Stimulated activated CD8-positive, alpha-beta memory T cell treated with anti-CD3 and anti-CD28 coated beads, Interleukin-12 subunit alpha, Interleukin-12 subunit beta, amount 100 ng/mL, for 4 hours (primary cell): ENCODE results near the gene CISTR.
A peak's percentile ranks its signal among the peaks of the same experiment; 100 is the strongest.
"Not testable (repeated sequence)": the region's sequence is repeated elsewhere in the genome, so short reads cannot be mapped to it uniquely, and the experiment has no call there.

Source experiments
- DNase-seq: peaks from one replicate; pipeline ENCODE4 v3.0.0-alpha.2; 2020; ENCODE audit warnings: low read depth

Gene CISTR

DNA sequence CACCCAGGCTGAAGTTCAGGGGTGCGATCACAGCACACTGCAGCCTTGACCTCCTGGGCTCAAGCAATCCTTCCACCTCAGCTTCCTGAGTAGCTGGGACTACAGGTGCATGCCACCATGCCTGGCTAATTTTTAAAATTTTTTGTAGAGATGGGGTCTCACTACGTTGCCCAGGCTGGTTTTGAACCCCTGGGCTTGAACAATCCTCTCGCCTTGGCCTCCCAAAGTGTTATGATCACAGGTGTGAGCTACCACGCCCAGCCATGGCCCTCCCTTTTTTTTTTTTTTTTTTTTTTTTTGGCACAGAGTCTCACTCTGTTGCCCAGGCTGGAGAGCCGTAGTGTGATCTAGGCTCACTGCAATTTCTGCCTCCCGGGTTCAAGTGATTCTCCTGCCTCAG lies 33.2 kb downstream of the CISTR start:
- DNase-seq = not testable (repeated sequence)

DNA sequence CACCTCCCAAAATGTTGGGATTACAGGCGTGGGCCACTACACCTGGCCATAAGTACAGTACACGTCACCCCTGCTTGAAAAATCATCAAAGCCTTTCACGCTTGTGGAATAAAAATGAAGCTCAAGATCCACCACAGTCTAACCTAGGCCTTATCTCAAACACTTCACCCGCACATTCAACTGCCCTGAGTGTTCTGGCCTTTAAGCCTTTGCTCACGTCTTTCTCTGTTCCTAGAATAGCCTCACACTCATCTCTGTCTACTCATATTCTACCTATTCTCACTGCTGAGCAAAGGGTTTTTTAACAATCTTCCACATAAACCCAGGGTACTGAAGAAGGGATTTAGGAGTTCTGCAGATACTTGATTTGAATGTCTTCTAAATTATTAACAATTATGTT lies 34.5 kb downstream of the CISTR start:
- DNase-seq = no peak

DNA sequence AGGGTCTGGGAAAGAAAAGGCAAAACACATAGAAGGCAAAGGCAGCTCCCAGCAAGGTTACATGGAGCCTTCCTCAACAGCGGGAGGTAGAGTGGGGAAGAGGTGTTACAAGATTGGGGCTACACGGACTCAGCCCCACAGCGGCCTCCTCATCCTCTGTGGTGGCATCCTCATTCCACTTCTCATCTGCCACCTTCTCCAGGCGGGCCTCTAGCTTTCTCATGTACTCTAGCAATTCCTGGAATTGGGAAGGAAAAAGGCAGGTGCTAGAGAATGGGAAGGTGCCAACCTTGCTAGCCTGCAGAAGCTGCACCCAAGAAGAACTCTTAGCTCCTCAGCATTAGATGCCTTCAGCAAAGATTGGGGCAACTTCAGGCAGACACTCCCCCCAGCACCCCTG lies 37.8 kb downstream of the CISTR start:
- no peak for DNase-seq

DNA sequence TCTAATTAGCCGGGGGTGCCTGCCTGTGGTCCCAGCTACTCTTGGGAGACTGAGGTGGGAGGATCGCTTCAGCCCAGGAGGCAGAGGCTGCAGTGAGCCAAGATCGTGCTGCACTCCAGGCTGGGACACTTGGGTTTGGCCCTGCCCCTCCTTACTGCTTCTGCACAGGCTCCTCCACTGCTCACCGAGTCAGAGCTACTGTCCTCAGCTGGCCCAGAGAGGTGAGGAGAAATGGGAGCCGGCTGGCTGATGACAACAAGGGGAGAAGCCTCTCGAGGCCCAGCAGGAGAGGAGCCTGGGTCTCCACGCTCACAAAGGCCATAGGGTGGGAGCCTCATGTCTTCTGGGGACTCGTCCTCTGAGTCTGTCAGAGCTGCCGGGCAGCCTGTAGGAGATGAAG lies 38.3 kb downstream of the CISTR start:
- no peak for DNase-seq

DNA sequence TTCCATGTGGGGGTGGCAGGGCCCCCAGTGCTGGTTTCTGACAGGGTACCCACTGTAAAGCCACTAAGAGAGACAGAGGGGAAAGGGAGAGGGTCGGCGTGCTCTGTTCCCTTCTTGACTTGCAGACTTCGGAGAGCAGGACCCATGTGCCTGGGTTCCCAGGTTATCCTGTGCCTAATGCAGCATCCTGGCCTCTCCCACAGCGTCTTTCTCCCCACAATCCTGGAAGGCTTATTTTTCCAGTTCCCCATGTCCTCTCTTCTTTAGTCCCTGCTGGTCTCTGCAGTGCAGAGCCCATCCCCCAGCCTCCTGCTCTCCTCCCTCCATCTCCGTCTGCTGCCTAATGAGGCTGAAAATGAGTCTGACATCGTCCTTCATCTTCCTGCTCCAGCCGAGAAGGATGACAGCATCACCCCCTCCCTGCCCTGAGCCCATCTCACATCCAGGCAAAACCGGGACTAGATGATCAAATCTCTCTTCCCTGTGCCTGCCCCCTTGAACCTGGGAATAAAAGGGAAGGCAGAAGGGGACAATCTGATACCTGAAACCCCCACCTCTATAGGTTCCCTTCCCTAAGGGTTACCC lies 39.6 kb downstream of the CISTR start:
- DNase-seq = no peak

DNA sequence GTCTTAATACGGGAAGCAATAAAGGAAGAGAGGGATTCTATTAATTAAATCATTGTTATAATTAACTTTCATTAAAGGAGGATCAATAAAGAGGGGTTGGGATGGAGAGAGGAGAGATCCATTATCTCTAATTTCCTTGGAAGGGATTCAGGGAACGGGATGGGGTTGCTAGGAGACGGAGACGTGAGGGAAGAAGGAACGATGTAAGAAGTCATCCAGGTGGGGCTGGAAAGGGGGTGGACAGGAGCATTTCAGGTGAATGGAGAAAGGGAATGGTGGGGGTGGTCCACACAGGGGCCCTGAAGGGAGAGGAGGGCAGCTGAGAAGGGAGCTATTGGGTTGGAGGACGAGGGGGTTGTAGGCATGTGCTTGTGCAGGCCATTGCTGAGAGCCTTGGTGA lies 41.7 kb downstream of the CISTR start:
- no peak for DNase-seq

DNA sequence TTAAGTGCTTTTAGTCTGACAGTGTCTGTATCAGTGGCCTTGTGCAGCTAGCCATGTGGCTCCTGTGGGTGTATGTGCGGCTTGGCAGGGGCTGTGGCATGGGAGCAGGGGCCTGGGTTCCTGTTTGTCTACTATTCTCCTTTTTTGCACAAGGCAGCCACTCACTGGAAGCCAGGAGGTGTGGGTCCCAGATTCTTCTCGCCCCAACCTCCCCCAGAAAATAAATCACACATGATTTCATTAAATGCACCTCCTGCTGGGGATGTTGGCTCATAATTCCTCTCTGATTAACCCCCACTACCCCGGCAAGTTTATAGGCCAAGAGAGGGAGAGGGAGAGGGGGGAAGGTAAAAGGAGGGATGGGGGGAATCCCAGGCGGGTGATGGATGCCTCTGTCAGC lies 42.1 kb downstream of the CISTR start:
- no peak for DNase-seq

DNA sequence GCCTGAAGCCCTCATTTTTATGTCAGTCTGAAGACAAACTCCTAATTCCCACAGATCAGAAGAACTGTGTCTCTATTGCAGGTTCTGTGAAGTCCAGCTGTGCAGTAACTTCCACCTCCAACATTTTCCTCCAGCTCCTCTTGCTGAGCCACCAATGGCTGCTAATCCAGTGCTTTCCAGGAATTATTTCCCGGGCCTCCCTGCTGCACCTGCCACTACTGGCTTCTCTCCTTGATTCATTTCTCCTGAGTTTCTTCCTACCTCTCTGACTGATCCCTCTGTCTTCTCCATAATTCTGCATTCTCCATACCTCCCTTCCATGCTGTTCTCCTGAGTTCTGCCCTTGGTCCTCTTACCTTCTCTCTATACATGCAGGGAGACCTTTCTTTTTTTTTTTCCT lies 45.7 kb downstream of the CISTR start:
- no peak for DNase-seq

DNA sequence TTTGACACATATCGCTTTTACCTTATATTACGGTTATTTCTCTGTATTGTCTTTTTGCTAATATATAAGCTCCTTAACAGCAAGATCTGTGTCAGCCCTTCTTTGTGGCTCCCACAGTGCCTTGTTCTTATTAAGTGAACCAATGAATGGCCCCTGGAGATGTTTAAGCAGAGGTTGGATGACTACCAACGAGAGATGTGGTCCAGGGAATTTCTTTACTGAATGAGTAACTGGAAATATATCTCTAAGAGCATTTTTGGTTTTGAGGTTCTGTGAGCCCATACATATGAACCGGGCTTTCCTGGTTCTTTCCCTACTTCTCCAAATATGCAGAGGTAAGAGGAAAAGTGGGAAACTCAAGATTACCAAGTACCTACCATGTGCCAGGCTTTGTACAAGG lies 48.0 kb downstream of the CISTR start:
- no peak for DNase-seq

DNA sequence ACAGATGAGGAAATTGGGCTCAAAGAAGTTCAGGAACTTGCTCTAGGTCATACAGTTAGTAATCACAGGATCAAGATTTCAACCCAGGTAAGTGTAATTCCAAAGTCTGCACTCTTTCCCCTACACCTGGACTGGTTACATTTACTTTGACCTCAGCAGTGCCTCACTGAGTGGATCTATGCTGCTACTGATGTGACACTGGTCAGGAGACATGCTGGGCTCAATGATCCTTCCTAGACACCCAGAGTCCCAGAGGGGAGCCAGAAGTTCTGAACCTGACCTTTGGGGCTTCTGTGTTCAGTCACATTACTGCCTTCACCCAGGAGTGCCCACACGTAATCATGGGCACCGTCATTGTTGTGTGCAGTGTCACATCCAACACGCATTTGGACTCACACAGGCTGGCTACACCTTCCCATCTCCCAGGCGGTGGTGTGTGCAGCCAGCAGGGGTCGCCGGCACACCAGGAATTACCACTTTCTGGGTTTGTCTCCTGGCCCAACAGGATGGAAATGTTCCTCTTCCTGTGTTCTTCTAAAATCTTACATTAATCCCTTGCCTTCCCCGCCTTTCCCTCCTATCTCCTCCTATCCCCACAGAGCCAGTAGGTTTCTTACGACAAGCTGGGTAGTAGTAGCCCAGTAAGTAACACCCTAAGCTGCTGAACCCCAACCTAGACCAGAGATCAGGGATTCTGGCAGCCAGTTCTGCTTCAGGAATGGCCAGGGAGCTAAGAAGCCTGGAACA lies 50.1 kb downstream of the CISTR start:
- peak; percentile 49 for DNase-seq

DNA sequence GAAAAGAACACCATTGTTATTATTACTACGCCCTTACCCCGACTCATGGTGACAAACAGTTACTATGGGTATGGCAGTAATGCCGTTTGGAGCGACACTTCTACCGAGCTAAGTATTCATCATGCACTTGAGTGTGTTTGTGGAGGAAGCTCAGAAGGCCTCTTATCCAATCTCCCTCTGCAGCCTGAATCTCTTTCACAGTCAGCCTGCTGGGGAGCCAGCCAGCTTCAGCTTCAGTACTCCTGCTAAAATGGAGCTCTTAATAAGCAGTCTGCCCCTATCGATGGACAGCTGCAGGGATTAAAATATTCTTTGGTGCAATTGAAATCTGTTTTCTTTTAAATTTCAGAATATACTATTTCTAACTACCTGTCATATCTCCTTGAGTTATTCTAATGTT lies 51.2 kb downstream of the CISTR start:
- DNase-seq = no peak

DNA sequence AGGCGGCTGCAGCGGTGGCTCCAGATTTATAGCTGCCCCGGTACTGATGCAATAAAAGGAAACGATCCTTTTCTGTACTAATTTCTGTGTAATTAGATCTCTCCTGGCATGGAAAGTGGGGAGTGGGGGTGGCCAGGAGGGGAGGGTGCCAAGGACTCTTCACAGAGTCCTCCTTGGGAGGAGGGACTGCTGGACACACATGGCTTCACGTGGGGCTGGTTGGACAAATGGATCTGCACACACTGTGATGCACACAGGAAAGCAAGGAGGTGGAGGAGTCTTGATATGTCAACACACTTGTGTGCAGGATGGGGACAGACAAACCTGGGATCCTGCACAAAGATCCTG lies 52.1 kb downstream of the CISTR start:
- no peak for DNase-seq

DNA sequence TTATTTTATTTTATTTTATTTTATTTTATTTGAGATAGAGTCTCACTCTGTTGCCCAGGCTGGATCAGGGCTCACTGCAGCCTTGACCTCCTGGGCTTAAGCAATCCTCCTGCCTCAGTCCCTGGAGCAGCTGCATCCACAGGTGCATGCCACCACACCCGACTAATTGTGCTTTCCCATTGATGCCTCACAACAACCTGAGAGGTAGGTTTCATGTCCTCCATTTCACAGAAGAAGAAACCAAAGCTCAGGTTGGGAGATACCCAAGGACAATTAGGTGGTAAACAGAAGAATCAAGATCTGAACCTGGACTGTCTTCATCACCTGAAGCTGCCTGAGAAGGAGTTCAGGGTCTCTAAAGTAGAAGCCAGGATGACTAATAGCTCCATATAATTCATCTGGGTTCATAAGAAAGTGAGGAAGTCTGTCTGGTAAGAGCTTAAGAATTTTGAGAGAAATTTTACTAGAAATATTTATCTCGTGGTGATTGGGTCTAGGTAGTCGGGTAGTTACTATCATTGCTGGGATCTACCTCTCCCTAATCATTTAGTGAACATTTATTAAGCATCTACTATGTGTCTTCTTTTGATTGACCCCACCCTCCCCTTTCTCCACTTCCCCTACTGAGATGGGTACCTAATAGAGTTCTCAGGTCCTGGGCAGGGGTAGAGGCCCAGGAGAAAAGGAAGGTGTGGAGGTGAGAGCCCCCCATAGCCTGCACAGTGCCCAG lies 52.7 kb downstream of the CISTR start:
- no peak for DNase-seq

DNA sequence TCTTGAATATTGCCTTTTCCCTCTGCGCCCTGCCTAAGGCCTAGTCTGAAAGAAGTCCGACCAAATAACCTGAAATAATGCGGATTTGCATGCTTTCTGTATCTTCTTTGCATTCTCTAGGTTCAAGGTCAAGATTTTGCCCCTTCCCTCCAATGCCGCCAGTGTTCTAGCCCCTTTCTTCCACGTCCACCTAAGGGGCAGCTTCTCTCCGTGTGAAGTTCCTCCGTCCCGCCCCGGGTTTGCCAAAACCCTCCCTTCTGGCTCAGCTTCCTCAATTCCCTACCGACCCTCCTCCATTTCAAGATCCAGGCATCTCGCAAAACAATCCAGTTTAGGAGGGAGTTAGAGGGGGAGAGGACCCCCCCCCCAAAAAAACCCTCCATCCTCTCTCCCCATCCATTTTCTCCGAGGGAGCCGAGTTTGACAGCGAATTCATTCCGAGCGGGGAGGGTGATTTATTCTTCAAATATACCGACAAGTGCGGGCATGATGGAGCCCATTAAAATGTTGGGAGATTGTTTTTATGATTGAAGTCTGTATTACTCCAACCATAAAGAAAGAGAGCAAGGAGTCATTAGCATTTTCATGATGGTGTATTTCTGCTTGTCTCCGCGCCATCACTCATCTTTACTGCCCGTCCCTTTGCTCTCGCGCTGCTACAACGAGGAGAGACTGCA lies 55.0 kb downstream of the CISTR start:
- DNase-seq = no peak
